Activated CD4-positive, alpha-beta memory T cell treated with anti-CD3 and anti-CD28 coated beads for 36 hours (primary cell): ENCODE data around the gene CRELD1. TPM values are rescaled to one million over a fixed set of nuclear protein-coding genes. Genes with fewer than 3 reads are reported as not detected.

Experiments
- CTCF ChIA-PET: fragments of 350-600 bp; sonication (Branson Sonifier 250); formaldehyde crosslinking; loops from one replicate; lab custom pipeline; 2021; ENCODE audit warnings: antibody characterized with exemption, inconsistent platforms; lab: Charles Lee
- POLR2A ChIA-PET: fragments of 350-600 bp; sonication (Branson Sonifier 250); formaldehyde crosslinking; loops from one replicate; lab custom pipeline; 2021; ENCODE audit warnings: antibody characterized with exemption; lab: Charles Lee
- DNase-seq: peaks from one replicate; pipeline ENCODE4 v3.0.0-alpha.2; 2020
- H3K27ac Mint-ChIP-seq: one replicate; pipeline ENCODE4 v1.8.0; 2021; ENCODE audit warnings: mixed read lengths
- H3K27me3 Mint-ChIP-seq: one replicate; pipeline ENCODE4 v1.8.0; 2021; ENCODE audit warnings: mixed read lengths
- H3K36me3 Mint-ChIP-seq: one replicate; pipeline ENCODE4 v1.8.0; 2021; ENCODE audit warnings: mixed read lengths
- H3K4me1 Mint-ChIP-seq: one replicate; pipeline ENCODE4 v1.8.0; 2021; ENCODE audit warnings: low read depth, mixed read lengths
- H3K4me3 Mint-ChIP-seq: one replicate; pipeline ENCODE4 v1.8.0; 2021; ENCODE audit warnings: mild to moderate bottlenecking, mixed read lengths
- H3K9me3 Mint-ChIP-seq: one replicate; pipeline ENCODE4 v1.8.0; 2021; ENCODE audit warnings: mixed read lengths
- intact Hi-C: fragments of 100-400 bp; cut with micrococcal nuclease; formaldehyde crosslinking; loops from one replicate; pipeline ENCODE4 v1.15.1; 2023
- total RNA-seq, 2 experiments: library from RNA; stranded (reverse); gene quantifications; one replicate each; pipeline ENCODE4 v1.2.3, GENCODE V29; 2021

Gene CRELD1
- total RNA-seq, 2 experiments from 2014 or later: 14.1 to 16.1 TPM

- Mint-ChIP-seq H3K27ac (no peak within 1 kb of the TSS), H3K36me3 (peaks cover 3% of the 10 kb centered on the region), H3K9me3 (peaks cover 3% of the 10 kb centered on the region), H3K4me1 (peaks cover 18% of the 10 kb centered on the region), H3K27me3 (peaks cover 2% of the 10 kb centered on the region), H3K4me3 (peak within 1 kb of the TSS; percentile 65)
- intact Hi-C loops: loop anchor here (2.0 to 5.0 kb wide), 3 partner anchors 14 to 110 kb away; partner anchors contain the start of genes CRELD1 and IL17RE
- CTCF ChIA-PET: interaction anchor here (0.6 to 6.8 kb wide), 4 partner anchors 9 to 136 kb away, joined by 4 to 54 read pairs (median 4); partner anchors contain the start of gene CRELD1
- DNase-seq: peak; percentile 58
- POLR2A ChIA-PET: interaction anchor here (1.7 kb wide), 1 partner anchor 16 kb away, joined by 8 read pairs; no protein-coding TSS in a partner anchor
Observed at GRCh38 chr3:9916734-9917680, 16.6 kb upstream of the CRELD1 start, which contains the start of gene IL17RC. Gene IL17RC, plus strand, starts transcription at chr3:9917098. Its CDS starts 218 bp downstream, at chr3:9917316.

- Mint-ChIP-seq H3K4me1 (peaks cover 11% of the 10 kb centered on the region), H3K27ac (no peak overlapping the region), H3K27me3 (no peaks in the 10 kb centered on the region), H3K9me3 (no peaks in the 10 kb centered on the region), H3K4me3 (no peak overlapping the region), H3K36me3 (no peaks in the 10 kb centered on the region)
- no peak for DNase-seq
- CTCF ChIA-PET: no interaction called here
- intact Hi-C loops: loop anchor here (2.0 to 5.0 kb wide), 3 partner anchors 15 to 111 kb away; partner anchors contain the start of genes CRELD1 and IL17RE
- POLR2A ChIA-PET: no interaction called here
Observed at GRCh38 chr3:9917820-9918219, 15.8 kb upstream of the CRELD1 start.

- Mint-ChIP-seq H3K4me3 (no peak overlapping the region), H3K27ac (no peak overlapping the region), H3K27me3 (no peaks in the 10 kb centered on the region), H3K36me3 (no peaks in the 10 kb centered on the region), H3K9me3 (no peaks in the 10 kb centered on the region), H3K4me1 (peaks cover 11% of the 10 kb centered on the region)
- ChIA-PET POLR2A (no interaction called here), CTCF (no interaction called here)
- DNase-seq: no peak
- intact Hi-C loops: loop anchor here (5.0 kb wide), 1 partner anchor 111 kb away; no protein-coding TSS in a partner anchor
Observed at GRCh38 chr3:9918261-9919038, 15.2 kb upstream of the CRELD1 start.

GRCh38 chr3:9928158-9928557 is 5.5 kb upstream of the CRELD1 start:
- no peak overlapping the region for H3K4me3 Mint-ChIP-seq
- peaks cover 9% of the 10 kb centered on the region for H3K4me1 Mint-ChIP-seq
- CTCF ChIA-PET: no interaction called here
- no peak for DNase-seq
- no peaks in the 10 kb centered on the region for H3K36me3 Mint-ChIP-seq
- no peak overlapping the region for H3K27ac Mint-ChIP-seq
- no peaks in the 10 kb centered on the region for H3K9me3 Mint-ChIP-seq
- H3K27me3 Mint-ChIP-seq: no peaks in the 10 kb centered on the region
- POLR2A ChIA-PET: no interaction called here
- intact Hi-C loops: no loop called here

- peak; percentile 33 for DNase-seq
- ChIA-PET POLR2A (interaction anchor here (1.2 to 4.9 kb wide), 3 partner anchors 15 to 40 kb away, joined by 4 to 33 read pairs (median 24); partner anchors contain the start of gene JAGN1), CTCF (interaction anchor here (0.7 to 6.3 kb wide), 15 partner anchors 10 to 430 kb away, joined by 3 to 73 read pairs (median 6); partner anchors contain the start of genes ARPC4, IL17RC, IL17RE and PRRT3)
- no peaks in the 10 kb centered on the region for H3K27me3 Mint-ChIP-seq
- H3K4me3 Mint-ChIP-seq: no peak overlapping the region
- no peaks in the 10 kb centered on the region for H3K36me3 Mint-ChIP-seq
- no peaks in the 10 kb centered on the region for H3K9me3 Mint-ChIP-seq
- intact Hi-C loops: loop anchor here (5.0 kb wide), 4 partner anchors 199 to 534 kb away; partner anchors contain the start of genes BRPF1, SETD5 and TATDN2
- peaks cover 26% of the 10 kb centered on the region for H3K4me1 Mint-ChIP-seq
- H3K27ac Mint-ChIP-seq: no peak overlapping the region
Observed at GRCh38 chr3:9930804-9931418, 2.7 kb upstream of the CRELD1 start.

GRCh38 chr3:9932535-9932842 is 1.1 kb upstream of the CRELD1 start:
- no peak for DNase-seq
- H3K4me1 Mint-ChIP-seq: peaks cover 28% of the 10 kb centered on the region
- H3K36me3 Mint-ChIP-seq: peaks cover 4% of the 10 kb centered on the region
- H3K4me3 Mint-ChIP-seq: peak overlapping the region; percentile 86
- ChIA-PET POLR2A (interaction anchor here (0.5 to 4.9 kb wide), 19 partner anchors 10 to 389 kb away, joined by 3 to 33 read pairs (median 5); partner anchors contain the start of genes ARPC4, FANCD2, IL17RE and JAGN1), CTCF (interaction anchor here (0.6 to 6.3 kb wide), 39 partner anchors 9 to 388 kb away, joined by 3 to 73 read pairs (median 5); partner anchors contain the start of genes ARPC4, CIDEC, EMC3 and FANCD2)
- H3K27me3 Mint-ChIP-seq: no peaks in the 10 kb centered on the region
- H3K27ac Mint-ChIP-seq: peak overlapping the region; percentile 89
- intact Hi-C loops: loop anchor here (1.0 to 5.0 kb wide), 7 partner anchors 16 to 535 kb away; partner anchors contain the start of genes BRPF1, IL17RC, JAGN1 and SETD5
- H3K9me3 Mint-ChIP-seq: no peaks in the 10 kb centered on the region

- CTCF ChIA-PET: interaction anchor here (0.6 to 6.3 kb wide), 47 partner anchors 10 to 389 kb away, joined by 3 to 73 read pairs (median 4); partner anchors contain the start of genes ARPC4, CIDEC, EMC3 and FANCD2
- POLR2A ChIA-PET: interaction anchor here (0.7 to 4.9 kb wide), 21 partner anchors 9 to 389 kb away, joined by 3 to 33 read pairs (median 4); partner anchors contain the start of genes ARPC4, BRPF1, FANCD2 and IL17RE
- H3K36me3 Mint-ChIP-seq: peaks cover 4% of the 10 kb centered on the region
- no peaks in the 10 kb centered on the region for H3K9me3 Mint-ChIP-seq
- peak; percentile 94 for DNase-seq
- no peaks in the 10 kb centered on the region for H3K27me3 Mint-ChIP-seq
- intact Hi-C loops: loop anchor here (1.0 to 5.0 kb wide), 13 partner anchors 16 to 536 kb away; partner anchors contain the start of genes BRK1, BRPF1, FANCD2 and IL17RC
- H3K27ac Mint-ChIP-seq: peak overlapping the region; percentile 89
- peak overlapping the region; percentile 86 for H3K4me3 Mint-ChIP-seq
- peaks cover 28% of the 10 kb centered on the region for H3K4me1 Mint-ChIP-seq
Observed at GRCh38 chr3:9932843-9933560, 632 bp upstream of the CRELD1 start.

GRCh38 chr3:9934235-9934621 is 594 bp downstream of the CRELD1 start:
- no peak for DNase-seq
- Mint-ChIP-seq H3K4me1 (peaks cover 28% of the 10 kb centered on the region), H3K27me3 (no peaks in the 10 kb centered on the region), H3K9me3 (no peaks in the 10 kb centered on the region), H3K36me3 (peaks cover 4% of the 10 kb centered on the region), H3K27ac (peak overlapping the region; percentile 89), H3K4me3 (peak overlapping the region; percentile 86)
- intact Hi-C loops: loop anchor here (5.0 kb wide), 4 partner anchors 202 to 537 kb away; partner anchors contain the start of genes BRPF1, SETD5 and TATDN2
- ChIA-PET POLR2A (interaction anchor here (0.7 to 4.9 kb wide), 6 partner anchors 8 to 90 kb away, joined by 3 to 33 read pairs (median 10); partner anchors contain the start of genes JAGN1 and RPUSD3), CTCF (interaction anchor here (1.0 to 6.3 kb wide), 11 partner anchors 9 to 207 kb away, joined by 3 to 73 read pairs (median 15); partner anchors contain the start of genes ARPC4, IL17RC, JAGN1 and PRRT3)

GRCh38 chr3:9934993-9935392 is 1.4 kb downstream of the CRELD1 start:
- no peak for DNase-seq
- H3K27ac Mint-ChIP-seq: no peak overlapping the region
- peak overlapping the region; percentile 86 for H3K4me3 Mint-ChIP-seq
- POLR2A ChIA-PET: interaction anchor here (0.8 to 4.9 kb wide), 3 partner anchors 11 to 45 kb away, joined by 3 to 33 read pairs (median 5); partner anchors contain the start of gene JAGN1
- CTCF ChIA-PET: interaction anchor here (0.8 to 6.3 kb wide), 6 partner anchors 8 to 142 kb away, joined by 3 to 73 read pairs (median 4); partner anchors contain the start of gene ARPC4
- H3K27me3 Mint-ChIP-seq: no peaks in the 10 kb centered on the region
- peaks cover 28% of the 10 kb centered on the region for H3K4me1 Mint-ChIP-seq
- peaks cover 4% of the 10 kb centered on the region for H3K36me3 Mint-ChIP-seq
- no peaks in the 10 kb centered on the region for H3K9me3 Mint-ChIP-seq
- intact Hi-C loops: loop anchor here (5.0 kb wide), 4 partner anchors 203 to 538 kb away; partner anchors contain the start of genes BRPF1, SETD5 and TATDN2
